ENCODE measurements around the gene NXPH3.

DNA sequence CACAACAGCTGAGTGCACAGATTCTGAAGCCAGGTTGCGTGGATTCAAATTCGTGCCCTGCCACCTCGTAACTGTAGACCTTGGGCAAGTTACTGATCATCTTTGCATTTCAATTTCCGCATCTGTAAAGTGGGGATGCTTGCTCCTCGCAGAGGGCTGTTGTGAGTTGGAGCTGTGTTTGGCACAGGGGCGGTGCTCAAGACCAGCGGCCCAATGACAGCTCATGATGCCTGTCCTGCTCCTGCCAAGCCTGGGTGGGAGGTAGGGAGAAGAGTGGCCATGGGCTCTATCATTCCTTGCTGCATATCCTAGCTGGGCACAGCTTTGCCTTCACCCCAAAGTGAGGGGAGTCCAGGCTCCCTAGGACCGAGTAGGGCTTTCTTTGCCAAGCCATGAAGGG lies 12.6 kb downstream of the NXPH3 start:
- TF ChIP-seq, protein P1, sequence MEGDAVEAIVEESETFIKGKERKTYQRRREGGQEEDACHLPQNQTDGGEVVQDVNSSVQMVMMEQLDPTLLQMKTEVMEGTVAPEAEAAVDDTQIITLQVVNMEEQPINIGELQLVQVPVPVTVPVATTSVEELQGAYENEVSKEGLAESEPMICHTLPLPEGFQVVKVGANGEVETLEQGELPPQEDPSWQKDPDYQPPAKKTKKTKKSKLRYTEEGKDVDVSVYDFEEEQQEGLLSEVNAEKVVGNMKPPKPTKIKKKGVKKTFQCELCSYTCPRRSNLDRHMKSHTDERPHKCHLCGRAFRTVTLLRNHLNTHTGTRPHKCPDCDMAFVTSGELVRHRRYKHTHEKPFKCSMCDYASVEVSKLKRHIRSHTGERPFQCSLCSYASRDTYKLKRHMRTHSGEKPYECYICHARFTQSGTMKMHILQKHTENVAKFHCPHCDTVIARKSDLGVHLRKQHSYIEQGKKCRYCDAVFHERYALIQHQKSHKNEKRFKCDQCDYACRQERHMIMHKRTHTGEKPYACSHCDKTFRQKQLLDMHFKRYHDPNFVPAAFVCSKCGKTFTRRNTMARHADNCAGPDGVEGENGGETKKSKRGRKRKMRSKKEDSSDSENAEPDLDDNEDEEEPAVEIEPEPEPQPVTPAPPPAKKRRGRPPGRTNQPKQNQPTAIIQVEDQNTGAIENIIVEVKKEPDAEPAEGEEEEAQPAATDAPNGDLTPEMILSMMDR (IDR thresholded peaks at IDR 0.05; ENCODE audit: low read depth, low read length) = no peak
- TF ChIP-seq POLR2A (IDR thresholded peaks at IDR 0.05; ENCODE audit: extremely low read depth, insufficient read length) (no peak), MYC (IDR thresholded peaks at IDR 0.05; ENCODE audit: low read depth, low read length) (no peak)
- TF ChIP-seq, protein P2, sequence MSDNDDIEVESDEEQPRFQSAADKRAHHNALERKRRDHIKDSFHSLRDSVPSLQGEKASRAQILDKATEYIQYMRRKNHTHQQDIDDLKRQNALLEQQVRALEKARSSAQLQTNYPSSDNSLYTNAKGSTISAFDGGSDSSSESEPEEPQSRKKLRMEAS (IDR thresholded peaks at IDR 0.05; ENCODE audit: low read depth, low read length) = no peak
